Mammary epithelial cell (primary cell): ENCODE data around the gene SELENOM.

Experiments
- EZH2 ChIP-seq: IDR thresholded peaks from 2 replicates; pipeline ENCODE4 v1.6.1; 2012; ENCODE audit warnings: low read length, inconsistent platforms, borderline replicate concordance
- TF ChIP-seq, protein P1 (sequence below), 2 donors: IDR thresholded peaks in 1 of 2; conservative IDR thresholded peaks in 1 of 2; 2 replicates each; pipeline ENCODE4 v1.5.1; 2011 to 2012; ENCODE audit warnings: inconsistent platforms in 2 of 2, low read length in 2 of 2, mild to moderate bottlenecking in 2 of 2, control low read depth in 1 of 2, low read depth in 1 of 2; ENCODE audit not compliant: insufficient read depth in 1 of 2; ENCODE audit errors: extremely low read depth in 1 of 2

DNA sequence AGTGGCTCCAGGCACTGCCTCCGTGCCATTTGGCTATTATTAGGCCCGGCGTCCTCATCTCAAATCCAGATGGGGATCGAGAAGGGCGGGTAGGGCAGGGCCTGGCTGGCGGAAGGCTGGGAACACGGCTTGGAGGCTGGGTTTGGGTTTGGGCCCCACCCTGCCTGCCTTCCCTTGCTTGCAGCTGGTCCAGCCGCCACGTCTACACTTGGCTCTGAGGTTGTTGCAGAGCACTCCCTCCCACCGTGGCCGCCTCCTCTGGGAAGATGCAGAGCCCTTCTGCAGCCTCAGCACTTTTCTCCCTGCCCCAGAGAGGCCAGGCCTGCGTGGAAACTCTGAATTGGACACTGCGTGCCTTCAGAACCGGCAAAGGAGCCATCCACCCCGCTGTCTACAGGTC, 31.4 kb downstream of the SELENOM start:
- TF ChIP-seq, protein P1, sequence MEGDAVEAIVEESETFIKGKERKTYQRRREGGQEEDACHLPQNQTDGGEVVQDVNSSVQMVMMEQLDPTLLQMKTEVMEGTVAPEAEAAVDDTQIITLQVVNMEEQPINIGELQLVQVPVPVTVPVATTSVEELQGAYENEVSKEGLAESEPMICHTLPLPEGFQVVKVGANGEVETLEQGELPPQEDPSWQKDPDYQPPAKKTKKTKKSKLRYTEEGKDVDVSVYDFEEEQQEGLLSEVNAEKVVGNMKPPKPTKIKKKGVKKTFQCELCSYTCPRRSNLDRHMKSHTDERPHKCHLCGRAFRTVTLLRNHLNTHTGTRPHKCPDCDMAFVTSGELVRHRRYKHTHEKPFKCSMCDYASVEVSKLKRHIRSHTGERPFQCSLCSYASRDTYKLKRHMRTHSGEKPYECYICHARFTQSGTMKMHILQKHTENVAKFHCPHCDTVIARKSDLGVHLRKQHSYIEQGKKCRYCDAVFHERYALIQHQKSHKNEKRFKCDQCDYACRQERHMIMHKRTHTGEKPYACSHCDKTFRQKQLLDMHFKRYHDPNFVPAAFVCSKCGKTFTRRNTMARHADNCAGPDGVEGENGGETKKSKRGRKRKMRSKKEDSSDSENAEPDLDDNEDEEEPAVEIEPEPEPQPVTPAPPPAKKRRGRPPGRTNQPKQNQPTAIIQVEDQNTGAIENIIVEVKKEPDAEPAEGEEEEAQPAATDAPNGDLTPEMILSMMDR (conservative IDR thresholded peaks at IDR 0.05 in 1 of 2, IDR thresholded peaks at IDR 0.05 in 1 of 2; ENCODE audit: extremely low read depth in 1 of 2, insufficient read depth in 1 of 2, low read depth in 1 of 2, low read length in 2 of 2) = no peak
- no peak for TF ChIP-seq EZH2
